Measurements from ENCODE around the gene CCL4L2. TPM values are rescaled to one million over a fixed set of nuclear protein-coding genes. Genes with fewer than 3 reads are reported as not detected.
"Not testable (repeated sequence)": the region's sequence is repeated elsewhere in the genome, so short reads cannot be mapped to it uniquely, and the experiment has no call there.

The CCL4L2 gene
- total RNA-seq, 3 donors from 2014 or later = 1.1 to 3.3 (median 2.9) TPM

DNA sequence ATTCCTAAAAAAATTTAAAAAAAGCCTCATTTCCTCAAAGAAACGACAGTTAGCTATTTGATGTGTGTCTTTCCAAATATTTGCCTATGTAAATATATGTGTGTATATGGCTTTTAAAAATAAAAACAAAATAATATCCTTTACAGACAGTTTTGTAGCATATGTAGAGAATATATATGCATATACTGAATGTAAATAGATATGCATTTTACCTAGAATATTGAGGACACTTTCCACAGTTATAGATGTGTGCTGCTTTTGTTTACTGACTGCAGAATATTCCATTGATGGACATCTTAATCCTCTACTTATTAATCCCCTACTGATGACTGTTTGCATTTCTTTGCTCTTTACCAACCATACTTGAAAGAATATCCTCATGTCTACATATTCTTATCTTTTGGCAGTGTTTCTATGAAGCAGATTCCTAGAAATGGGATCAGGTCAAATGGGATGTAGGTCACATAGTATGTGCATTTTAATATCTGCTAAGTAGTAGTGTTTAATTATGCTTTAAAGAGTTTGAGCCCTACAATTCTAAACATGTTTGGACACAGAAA lies 17.6 kb upstream of the CCL4L2 start:
- no peaks in the 10 kb centered on the region for H3K36me3 ChIP-seq (ENCODE audit: low read depth)
- intact Hi-C loops (cut with DNase I, micrococcal nuclease) = no loop called here
- H3K4me3 ChIP-seq = no peak overlapping the region
- no peak for DNase-seq
- no peak for ATAC-seq
- H3K9me3 ChIP-seq = no peaks in the 10 kb centered on the region
- H3K4me1 ChIP-seq (ENCODE audit: low read depth) = peaks cover 10% of the 10 kb centered on the region
- TF ChIP-seq, protein P1, sequence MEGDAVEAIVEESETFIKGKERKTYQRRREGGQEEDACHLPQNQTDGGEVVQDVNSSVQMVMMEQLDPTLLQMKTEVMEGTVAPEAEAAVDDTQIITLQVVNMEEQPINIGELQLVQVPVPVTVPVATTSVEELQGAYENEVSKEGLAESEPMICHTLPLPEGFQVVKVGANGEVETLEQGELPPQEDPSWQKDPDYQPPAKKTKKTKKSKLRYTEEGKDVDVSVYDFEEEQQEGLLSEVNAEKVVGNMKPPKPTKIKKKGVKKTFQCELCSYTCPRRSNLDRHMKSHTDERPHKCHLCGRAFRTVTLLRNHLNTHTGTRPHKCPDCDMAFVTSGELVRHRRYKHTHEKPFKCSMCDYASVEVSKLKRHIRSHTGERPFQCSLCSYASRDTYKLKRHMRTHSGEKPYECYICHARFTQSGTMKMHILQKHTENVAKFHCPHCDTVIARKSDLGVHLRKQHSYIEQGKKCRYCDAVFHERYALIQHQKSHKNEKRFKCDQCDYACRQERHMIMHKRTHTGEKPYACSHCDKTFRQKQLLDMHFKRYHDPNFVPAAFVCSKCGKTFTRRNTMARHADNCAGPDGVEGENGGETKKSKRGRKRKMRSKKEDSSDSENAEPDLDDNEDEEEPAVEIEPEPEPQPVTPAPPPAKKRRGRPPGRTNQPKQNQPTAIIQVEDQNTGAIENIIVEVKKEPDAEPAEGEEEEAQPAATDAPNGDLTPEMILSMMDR (IDR thresholded peaks at IDR 0.05) = no peak

- H3K4me3 ChIP-seq; H3K9me3 ChIP-seq; intact Hi-C loops (cut with DNase I, micrococcal nuclease); DNase-seq; H3K36me3 ChIP-seq (ENCODE audit: low read depth); H3K4me1 ChIP-seq (ENCODE audit: low read depth): not testable (repeated sequence)
- peak; percentile 20 for ATAC-seq
These were observed 16.6 kb upstream of the CCL4L2 start for GRCh38 chr17:36194147-36194831.

DNA sequence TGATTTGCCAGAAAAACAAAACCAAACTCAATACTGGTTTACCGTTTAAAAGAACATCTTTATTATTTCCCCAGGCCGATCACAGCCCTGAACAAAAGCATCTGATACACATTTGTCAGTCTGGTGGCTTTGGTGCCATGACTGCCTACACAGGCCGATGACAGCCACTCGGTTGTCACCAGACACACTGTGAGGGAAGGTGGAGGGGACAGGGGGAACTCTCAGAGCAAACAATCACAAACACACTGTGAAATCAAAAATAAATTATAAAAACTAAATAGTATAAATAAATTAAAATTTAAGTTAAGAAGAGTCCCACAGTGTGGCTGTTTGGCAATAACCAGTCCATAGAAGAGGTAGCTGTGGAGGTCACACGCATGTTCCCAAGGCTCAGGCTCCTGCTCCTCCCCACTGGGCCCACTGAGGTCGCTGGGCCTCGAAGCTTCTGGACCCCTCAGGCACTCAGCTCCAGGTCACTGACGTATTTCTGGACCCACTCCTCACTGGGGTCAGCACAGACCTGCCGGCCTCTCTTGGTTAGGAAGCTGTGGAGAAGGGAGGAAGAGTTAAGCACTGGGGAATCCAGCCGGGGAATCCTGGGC lies 15.9 kb upstream of the CCL4L2 start:
- H3K4me1 ChIP-seq (ENCODE audit: low read depth); H3K36me3 ChIP-seq (ENCODE audit: low read depth); H3K9me3 ChIP-seq; ATAC-seq; DNase-seq; H3K4me3 ChIP-seq; intact Hi-C loops (cut with DNase I, micrococcal nuclease): not testable (repeated sequence)

DNA sequence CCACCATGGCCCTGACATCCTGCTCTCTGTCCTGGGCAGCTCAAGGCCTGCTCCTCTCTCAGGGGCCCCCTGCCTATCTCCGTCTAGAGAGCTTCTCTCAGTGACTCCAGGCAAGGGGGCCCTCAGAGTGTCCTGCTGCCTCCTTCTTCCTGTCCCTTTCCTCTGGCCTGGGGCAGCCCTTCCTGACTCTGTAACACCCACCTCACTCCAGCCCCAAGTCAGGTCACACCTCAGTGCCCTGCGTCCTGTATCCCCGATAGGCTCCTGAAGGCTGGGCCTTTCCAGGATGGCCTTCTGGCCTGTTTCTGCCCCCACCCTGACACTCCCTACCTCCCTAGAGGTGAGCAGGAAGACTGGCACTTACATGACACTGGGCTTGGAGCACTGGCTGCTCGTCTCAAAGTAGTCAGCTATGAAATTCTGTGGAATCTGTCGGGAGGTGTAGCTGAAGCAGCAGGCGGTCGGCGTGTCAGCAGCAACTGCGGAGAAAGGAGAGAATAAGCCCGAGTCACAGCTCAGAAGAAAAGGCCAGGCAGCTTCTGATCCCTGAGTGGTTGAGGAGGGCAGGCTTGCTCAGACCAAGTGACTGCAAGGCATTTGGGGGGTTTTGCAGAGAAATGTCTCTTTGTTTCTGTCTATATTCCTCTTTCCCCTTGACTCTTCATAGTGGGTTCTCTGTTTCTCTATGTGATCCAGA lies 15.3 kb upstream of the CCL4L2 start:
- TF ChIP-seq, protein P1 (IDR thresholded peaks at IDR 0.05) = no peak
- Histone ChIP-seq H3K9me3 (no peaks in the 10 kb centered on the region), H3K4me1 (ENCODE audit: low read depth) (peaks cover 9% of the 10 kb centered on the region), H3K4me3 (no peak overlapping the region), H3K36me3 (ENCODE audit: low read depth) (no peaks in the 10 kb centered on the region)
- intact Hi-C loops (cut with DNase I, micrococcal nuclease) = no loop called here
- DNase-seq (no peak), ATAC-seq (no peak)

DNA sequence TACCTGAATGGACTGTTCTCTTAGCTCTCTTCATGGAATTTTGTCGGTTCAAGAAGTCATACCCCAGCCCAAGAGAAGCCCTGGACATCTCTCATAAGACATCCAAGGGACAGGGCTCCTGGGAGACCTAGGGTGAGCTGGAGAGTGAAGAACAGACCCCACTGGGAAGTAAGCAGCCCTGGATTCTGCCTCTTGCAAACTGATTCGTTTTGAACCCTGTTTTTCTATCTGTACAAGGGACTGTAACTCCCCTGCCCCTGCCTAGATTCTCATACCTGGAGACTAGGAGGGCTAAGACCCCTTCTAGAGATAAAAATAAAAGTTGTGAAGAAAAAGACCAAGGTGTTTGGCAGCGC lies 14.8 kb upstream of the CCL4L2 start:
- no peaks in the 10 kb centered on the region for H3K36me3 ChIP-seq (ENCODE audit: low read depth)
- intact Hi-C loops (cut with DNase I, micrococcal nuclease) = no loop called here
- no peak overlapping the region for H3K4me3 ChIP-seq
- DNase-seq (no peak), ATAC-seq (no peak)
- H3K9me3 ChIP-seq = no peaks in the 10 kb centered on the region
- H3K4me1 ChIP-seq (ENCODE audit: low read depth) = peaks cover 6% of the 10 kb centered on the region
- TF ChIP-seq, protein P1 (IDR thresholded peaks at IDR 0.05) = no peak

DNA sequence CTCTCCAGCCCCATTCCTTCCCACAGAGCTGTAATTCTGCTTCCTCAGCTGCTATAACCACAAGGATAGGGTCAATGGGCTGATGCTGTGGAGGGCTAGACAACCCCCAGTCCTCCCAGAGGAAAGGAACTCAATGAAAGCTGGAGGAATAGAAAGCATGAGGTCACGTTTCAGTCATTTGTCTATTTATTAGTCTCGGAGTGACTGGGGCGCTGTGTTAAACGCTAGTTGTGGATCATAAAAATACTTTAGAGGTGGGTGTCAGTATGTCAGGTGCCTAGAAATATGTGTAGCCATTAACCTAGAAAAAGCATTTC lies 13.5 kb upstream of the CCL4L2 start:
- peaks cover 2% of the 10 kb centered on the region for H3K4me1 ChIP-seq (ENCODE audit: low read depth)
- no peaks in the 10 kb centered on the region for H3K9me3 ChIP-seq
- intact Hi-C loops (cut with DNase I, micrococcal nuclease) = no loop called here
- ATAC-seq (no peak), DNase-seq (no peak)
- TF ChIP-seq, protein P1 (IDR thresholded peaks at IDR 0.05) = no peak
- H3K4me3 ChIP-seq = no peak overlapping the region
- H3K36me3 ChIP-seq (ENCODE audit: low read depth) = no peaks in the 10 kb centered on the region
